Mesodermal cell (in vitro differentiated cells): ENCODE data around the gene NEDD9.
A peak's percentile ranks its signal among the peaks of the same experiment; 100 is the strongest.

Experiments used
- H3K27ac ChIP-seq: 2 replicates; pipeline ENCODE4 v1.7.0; 2013; ENCODE audit warnings: mild to moderate bottlenecking, low read depth, low read length, moderate library complexity; ENCODE audit not compliant: severe bottlenecking
- H3K36me3 ChIP-seq: 2 replicates; pipeline ENCODE4 v1.7.1; 2013; ENCODE audit warnings: mild to moderate bottlenecking, low read length, moderate library complexity; ENCODE audit not compliant: control insufficient read depth, insufficient read depth
- H3K4me1 ChIP-seq: one replicate; pipeline ENCODE4 v1.7.1; 2013; ENCODE audit warnings: mild to moderate bottlenecking, low read length; ENCODE audit not compliant: insufficient read depth, control insufficient read depth, poor library complexity, severe bottlenecking
- H3K4me3 ChIP-seq: 2 replicates; pipeline ENCODE4 v1.7.0; 2013; ENCODE audit warnings: low read length, control low read depth, mild to moderate bottlenecking; ENCODE audit not compliant: insufficient read depth, poor library complexity, severe bottlenecking; ENCODE audit errors: extremely low read depth
- H3K9me3 ChIP-seq: 2 replicates; pipeline ENCODE4 v1.7.1; 2013; ENCODE audit warnings: mild to moderate bottlenecking, low read length, moderate library complexity; ENCODE audit not compliant: control insufficient read depth
- WGBS, 2 experiments: methylation state at CpG; one replicate each; pipeline ENCODE4 v1.1.5; 2013; ENCODE audit warnings: missing lambda C conversion rate in 2 of 2; ENCODE audit not compliant: insufficient coverage in 2 of 2; 5-methylcytosine and 5-hydroxymethylcytosine counted together

NEDD9 gene

DNA sequence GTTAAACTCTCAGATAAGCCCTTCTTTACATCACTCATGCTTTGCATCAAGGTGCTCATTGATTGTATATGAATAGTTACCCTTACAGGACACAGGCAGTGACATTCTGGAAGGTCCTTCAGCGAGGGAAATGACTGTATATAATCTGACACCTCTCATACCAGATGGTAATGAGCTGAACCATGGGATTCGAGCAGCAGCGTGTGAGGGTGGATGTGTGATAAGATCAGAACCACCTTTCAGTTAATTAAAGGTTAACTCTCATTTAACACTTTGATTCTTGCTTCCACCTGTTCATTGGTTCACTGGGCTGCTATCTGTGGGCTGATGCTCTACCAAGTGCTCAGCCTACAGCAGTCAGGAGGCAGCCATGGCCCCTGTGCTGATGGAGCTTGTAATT is 24.2 kb downstream of the NEDD9 start:
- Histone ChIP-seq H3K4me1 (peaks cover 35% of the 10 kb centered on the region), H3K36me3 (peaks cover 72% of the 10 kb centered on the region), H3K4me3 (no peak overlapping the region), H3K27ac (no peak overlapping the region), H3K9me3 (no peaks in the 10 kb centered on the region)
- no CpG with 5 or more reads among the region's 3 CpGs for WGBS, 2 experiments

DNA sequence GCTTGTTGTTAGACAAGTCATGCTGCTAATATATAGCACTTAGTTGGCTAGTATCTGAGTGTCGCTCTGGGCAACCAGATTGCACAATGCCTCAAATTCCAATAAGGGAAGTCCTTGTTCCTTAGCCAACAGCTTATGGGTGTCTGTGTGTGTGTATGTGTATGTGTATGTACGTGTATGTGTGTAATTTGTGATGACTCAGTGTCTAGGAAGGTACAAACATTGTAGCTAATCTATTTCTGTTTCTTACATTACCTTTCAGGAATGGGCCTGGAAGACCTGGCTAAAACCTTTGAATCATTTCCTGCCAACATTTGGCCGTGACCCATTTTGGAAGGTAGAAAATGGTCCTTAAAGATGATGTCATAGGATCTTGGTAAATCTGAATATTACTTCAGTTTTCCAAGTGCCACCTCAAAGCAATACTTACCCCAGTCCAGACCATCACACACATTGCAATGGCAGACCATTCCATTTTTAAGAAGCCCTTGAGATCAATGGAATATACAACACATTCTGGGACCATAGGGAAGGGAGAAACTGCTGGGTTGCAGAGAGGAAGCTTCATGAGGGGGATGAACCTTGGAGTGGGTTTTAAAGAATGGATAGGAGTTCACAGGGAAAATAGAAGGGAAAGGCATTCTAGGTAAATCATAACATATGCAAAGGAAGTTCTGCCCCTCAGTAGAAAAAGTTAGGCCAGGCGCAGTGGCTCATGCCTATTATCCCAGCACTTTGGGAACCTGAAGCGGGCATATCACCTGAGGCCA is 25.1 kb downstream of the NEDD9 start:
- 95 to 97% methylated on average over 2 to 3 of the region's 5 CpGs for WGBS, 2 experiments
- Histone ChIP-seq H3K9me3 (no peaks in the 10 kb centered on the region), H3K36me3 (peaks cover 66% of the 10 kb centered on the region), H3K4me3 (no peak overlapping the region), H3K4me1 (peaks cover 43% of the 10 kb centered on the region), H3K27ac (peak overlapping the region; percentile 89)

DNA sequence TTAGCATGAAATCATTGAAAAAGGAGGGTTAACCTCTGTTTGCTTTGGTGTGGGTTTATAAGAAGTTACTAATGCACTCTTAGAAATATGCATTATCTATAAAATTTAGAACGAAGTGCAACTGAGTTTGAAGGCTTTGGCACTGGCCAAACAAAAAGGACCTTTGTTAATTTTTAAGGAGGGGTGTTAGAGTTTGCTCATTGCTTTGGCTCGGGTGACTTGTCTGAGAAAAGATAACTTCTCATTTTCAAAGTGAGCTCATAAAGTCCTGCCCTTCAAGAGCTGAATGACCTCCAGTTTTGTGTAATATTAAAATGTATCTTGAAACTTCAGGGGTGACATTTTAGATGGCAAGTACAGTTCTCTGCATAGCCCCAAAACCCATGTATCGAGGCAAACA is 25.9 kb downstream of the NEDD9 start:
- Histone ChIP-seq H3K9me3 (no peaks in the 10 kb centered on the region), H3K36me3 (peaks cover 65% of the 10 kb centered on the region), H3K4me1 (peaks cover 46% of the 10 kb centered on the region), H3K4me3 (no peak overlapping the region), H3K27ac (peak overlapping the region; percentile 89)
- 75 to 100% methylated on average over 1 of the region's 3 CpGs for WGBS, 2 experiments

DNA sequence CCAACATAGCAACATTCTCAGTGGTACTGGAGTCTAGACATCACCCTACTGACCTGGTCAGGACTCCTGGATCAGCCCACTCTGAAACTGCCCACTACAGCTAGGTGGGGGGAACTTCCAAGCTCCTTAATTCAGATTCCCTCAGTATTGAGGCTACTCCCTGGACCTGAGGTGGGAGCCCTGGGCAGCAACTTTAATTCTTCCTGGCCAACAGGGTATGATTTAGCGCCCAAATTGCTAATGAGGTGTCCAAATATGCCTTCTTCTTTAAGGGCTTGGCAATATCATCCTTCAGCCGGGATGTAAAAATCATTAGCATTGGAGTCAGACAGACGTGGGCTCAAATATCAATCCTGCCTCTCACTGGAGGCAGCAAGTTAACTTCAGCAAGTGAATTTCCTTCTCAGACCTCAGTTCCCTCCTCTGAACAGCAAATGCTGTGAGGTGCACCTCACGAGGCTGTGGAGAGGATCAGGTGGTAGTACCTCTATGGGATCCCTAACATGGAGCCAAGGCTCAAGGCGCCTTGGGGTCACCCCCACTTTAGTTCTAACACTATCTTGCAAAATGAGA is 27.6 kb downstream of the NEDD9 start:
- H3K27ac ChIP-seq, result no peak overlapping the region
- WGBS, 2 experiments, result 90 to 100% methylated on average over 3 to 5 of the region's 5 CpGs
- H3K4me1 ChIP-seq, result peaks cover 52% of the 10 kb centered on the region
- H3K9me3 ChIP-seq, result no peaks in the 10 kb centered on the region
- H3K4me3 ChIP-seq, result no peak overlapping the region
- peaks cover 63% of the 10 kb centered on the region for H3K36me3 ChIP-seq

DNA sequence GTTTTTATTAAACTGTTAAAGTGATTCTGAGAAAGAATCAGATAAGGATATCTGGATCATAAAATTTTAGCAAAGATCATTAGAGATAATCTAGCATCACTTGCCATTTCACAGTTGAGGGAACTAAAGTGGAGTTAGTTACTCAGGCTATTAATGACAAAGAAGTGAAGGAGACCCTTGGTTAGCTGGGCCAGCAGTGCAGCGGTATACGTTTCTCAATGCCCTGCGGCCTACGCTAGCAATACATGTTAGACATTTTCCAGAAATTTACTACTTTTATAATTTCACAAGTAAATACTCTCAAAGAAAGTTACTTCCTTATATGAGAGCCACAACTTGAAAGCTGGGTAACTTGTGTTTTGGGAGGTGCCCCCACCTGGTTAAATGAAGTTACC is 28.5 kb downstream of the NEDD9 start:
- 100% methylated on average over 2 to 4 of the region's 4 CpGs for WGBS, 2 experiments
- Histone ChIP-seq H3K4me1 (peaks cover 50% of the 10 kb centered on the region), H3K4me3 (no peak overlapping the region), H3K36me3 (peaks cover 62% of the 10 kb centered on the region), H3K9me3 (no peaks in the 10 kb centered on the region), H3K27ac (peak overlapping the region; percentile 88)

DNA sequence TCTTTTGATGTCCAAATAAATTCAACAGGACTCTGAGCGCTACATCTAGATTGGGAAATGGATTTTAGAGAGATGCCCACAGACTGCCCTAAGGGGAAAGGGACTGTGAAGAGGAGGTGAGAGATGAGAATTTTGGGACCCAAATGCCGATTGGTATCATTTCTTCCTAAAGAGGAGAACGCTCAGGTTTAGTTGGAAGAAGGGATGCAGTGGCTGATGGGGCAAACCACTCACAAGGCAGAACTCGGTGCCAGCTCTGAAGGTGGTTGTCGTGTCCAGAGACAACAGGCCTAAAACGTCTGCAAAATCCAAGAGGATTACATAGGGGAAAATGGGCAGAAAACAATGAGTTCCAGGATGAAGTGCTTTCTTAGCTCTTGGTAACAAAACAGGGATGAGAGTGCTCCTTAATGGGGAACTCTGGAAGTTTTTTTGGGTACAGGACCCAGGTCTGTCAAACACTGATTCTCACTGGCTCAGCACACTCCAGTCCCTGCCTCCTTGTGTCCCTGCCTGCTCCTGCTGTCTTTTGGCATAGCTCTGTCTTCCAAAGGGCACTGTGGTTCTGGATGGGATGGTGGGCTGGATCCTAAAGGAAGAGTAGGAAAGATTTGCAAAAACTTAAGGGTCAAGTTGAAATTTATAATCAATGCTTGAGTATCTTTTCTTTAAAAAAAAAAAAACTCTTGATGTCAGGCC is 29.0 kb downstream of the NEDD9 start:
- Histone ChIP-seq H3K9me3 (no peaks in the 10 kb centered on the region), H3K36me3 (peaks cover 65% of the 10 kb centered on the region), H3K27ac (peak overlapping the region; percentile 88), H3K4me3 (no peak overlapping the region), H3K4me1 (peaks cover 50% of the 10 kb centered on the region)
- 78 to 90% methylated on average over 6 of the region's 6 CpGs for WGBS, 2 experiments

DNA sequence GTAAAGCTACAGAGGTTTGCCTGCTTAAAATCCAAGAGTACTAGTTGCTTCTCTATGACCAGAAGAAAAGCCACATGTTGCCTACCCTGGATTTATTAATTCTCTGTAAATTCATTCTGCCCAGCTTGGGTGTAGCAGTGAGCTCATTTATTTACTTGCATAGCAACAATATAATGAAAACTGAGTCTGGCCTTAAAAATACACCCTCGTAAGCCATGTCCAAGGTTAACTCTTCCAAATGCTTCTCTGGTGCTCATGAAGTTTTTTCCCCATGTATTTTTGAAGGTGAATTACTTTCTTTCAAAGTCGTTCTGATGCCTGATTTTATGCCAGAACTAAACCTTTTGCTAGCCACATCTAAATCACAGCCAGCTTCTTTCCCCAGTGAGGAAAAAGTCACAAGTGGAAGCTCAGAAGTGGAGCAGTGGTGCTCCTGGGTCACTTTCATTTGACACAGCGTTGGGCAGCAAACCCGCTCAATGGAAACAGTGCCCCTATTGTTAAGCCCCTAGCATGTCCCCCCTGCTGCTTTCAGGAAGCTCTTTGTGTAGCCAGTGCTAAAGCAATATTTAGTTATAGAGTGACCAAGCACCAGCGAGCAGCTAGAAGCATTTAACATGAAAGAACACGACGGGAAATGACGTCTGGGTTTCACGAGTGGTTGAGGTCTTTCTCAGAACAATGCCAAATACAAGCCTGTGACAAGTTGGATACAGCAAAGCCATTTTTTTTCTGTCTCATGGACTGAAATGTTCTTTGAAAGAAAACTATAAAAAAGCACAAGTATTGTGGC is 29.8 kb downstream of the NEDD9 start:
- peak overlapping the region; percentile 88 for H3K27ac ChIP-seq
- 33 to 43% methylated on average over 5 to 8 of the region's 9 CpGs for WGBS, 2 experiments

DNA sequence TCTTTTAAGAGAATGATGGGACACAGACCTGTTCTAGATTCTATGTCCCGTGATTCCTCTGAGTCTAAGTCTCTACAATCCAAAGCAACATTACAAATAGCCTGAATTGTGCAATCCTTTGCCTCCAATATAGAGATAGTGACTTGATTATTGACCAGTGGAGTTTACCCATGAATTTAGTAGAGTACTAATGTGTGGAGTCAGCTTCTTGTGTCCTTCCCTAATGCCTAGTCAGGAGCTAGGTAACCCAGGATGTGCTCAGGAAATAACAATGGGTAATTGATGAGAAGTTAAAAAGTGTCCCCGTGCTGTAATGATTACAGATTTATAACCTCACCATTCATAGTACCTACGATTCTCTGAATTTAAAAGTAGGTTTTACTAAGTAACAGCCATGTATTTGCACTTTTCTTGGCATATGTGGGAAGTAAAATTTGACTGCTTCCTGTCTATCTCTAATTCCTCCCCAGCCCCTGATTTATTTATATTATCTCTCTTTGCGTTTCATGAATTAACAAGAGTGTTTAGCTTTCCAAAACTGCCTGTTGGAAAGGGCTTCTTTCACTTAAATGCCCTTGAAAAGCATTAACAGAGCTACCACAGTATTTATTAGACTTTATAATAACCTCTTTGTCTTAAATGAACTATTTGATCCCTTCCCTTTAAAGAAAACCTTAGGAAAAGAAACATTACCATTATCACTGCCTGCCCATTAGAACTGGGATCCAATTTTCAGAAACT is 30.5 kb downstream of the NEDD9 start:
- Histone ChIP-seq H3K27ac (peak overlapping the region; percentile 88), H3K4me3 (no peak overlapping the region), H3K4me1 (peaks cover 57% of the 10 kb centered on the region), H3K9me3 (no peaks in the 10 kb centered on the region), H3K36me3 (peaks cover 67% of the 10 kb centered on the region)
- WGBS, 2 experiments, result no CpG with 5 or more reads among the region's 4 CpGs

More for the DNA sequence above, 29.8 kb downstream of the NEDD9 start:
- peaks cover 65% of the 10 kb centered on the region for H3K36me3 ChIP-seq
- H3K9me3 ChIP-seq, result no peaks in the 10 kb centered on the region
- H3K4me3 ChIP-seq, result no peak overlapping the region
- peaks cover 55% of the 10 kb centered on the region for H3K4me1 ChIP-seq

DNA sequence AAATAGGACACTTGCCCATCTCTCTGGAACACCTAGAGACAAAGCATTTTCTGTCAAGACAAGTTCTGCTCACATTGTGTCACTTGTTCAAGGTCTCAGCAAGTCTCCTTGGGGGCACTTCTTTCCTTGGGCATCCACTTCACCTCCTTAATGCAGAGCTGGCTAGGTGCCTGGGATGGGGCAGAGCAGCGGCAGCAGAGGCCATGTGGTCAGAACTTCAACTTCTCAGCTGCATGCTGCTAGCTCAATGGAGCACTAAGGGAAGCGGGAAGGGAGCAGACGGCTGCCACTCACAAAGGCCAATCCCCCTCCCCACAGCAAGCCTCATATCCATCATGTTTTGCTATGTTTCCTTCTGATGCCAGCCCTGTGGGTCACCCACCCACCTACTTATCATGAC is 31.5 kb downstream of the NEDD9 start:
- no peak overlapping the region for H3K27ac ChIP-seq
- H3K36me3 ChIP-seq, result peaks cover 63% of the 10 kb centered on the region
- H3K9me3 ChIP-seq, result no peaks in the 10 kb centered on the region
- H3K4me1 ChIP-seq, result peaks cover 59% of the 10 kb centered on the region
- WGBS, 2 experiments, result 70 to 96% methylated on average over 2 to 3 of the region's 3 CpGs
- H3K4me3 ChIP-seq, result no peak overlapping the region

DNA sequence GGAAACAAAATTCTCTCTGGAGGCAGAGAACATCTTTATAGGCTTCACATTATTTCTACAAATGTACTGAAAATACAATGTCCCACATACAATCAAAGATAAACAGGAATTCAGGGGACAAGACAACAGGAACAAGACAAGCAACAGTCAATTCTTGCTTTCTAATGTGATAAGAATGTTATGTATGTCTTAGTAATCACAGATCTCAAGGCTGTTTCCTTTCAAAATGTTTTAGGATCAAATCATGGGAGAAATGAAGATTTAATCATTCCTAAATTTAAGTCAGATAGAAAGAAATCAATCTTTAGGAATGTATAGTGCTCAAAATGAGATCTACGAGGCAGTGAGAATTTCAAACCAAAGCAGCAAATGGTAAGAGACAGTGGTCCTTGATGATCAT is 32.1 kb downstream of the NEDD9 start:
- Histone ChIP-seq H3K9me3 (no peaks in the 10 kb centered on the region), H3K36me3 (peaks cover 64% of the 10 kb centered on the region), H3K4me3 (no peak overlapping the region), H3K4me1 (peaks cover 59% of the 10 kb centered on the region), H3K27ac (no peak overlapping the region)
- 100% methylated on average over 1 of the region's 1 CpG for WGBS, 2 experiments
